HFFc6 (cell line): ENCODE data around the gene CELF2. TPM values are rescaled to one million over a fixed set of nuclear protein-coding genes. Genes with fewer than 3 reads are reported as not detected.

Experiments used
- DNase-seq: peaks from one replicate; pipeline ENCODE4 v3.0.0-alpha.2; 2018
- H3K27ac Mint-ChIP-seq: 2 replicates; pipeline ENCODE4 v1.8.0; 2020; ENCODE audit warnings: mild to moderate bottlenecking, mixed read lengths
- H3K27me3 Mint-ChIP-seq: 2 replicates; pipeline ENCODE4 v1.8.0; 2021; ENCODE audit warnings: mild to moderate bottlenecking, moderate library complexity, mixed read lengths; ENCODE audit not compliant: insufficient read depth
- H3K36me3 Mint-ChIP-seq: 2 replicates; pipeline ENCODE4 v1.8.0; 2021; ENCODE audit warnings: low read depth, mixed read lengths
- H3K4me1 Mint-ChIP-seq: 2 replicates; pipeline ENCODE4 v1.8.0; 2020; ENCODE audit warnings: low read depth, mixed read lengths
- H3K4me3 Mint-ChIP-seq: 2 replicates; pipeline ENCODE4 v1.8.0; 2020; ENCODE audit warnings: mild to moderate bottlenecking, moderate library complexity, mixed read lengths
- H3K9me3 Mint-ChIP-seq: 2 replicates; pipeline ENCODE4 v1.8.0; 2020; ENCODE audit warnings: mild to moderate bottlenecking, mixed read lengths
- CTCF ChIP-seq: fragments of 200-600 bp; sonication (generic); IDR thresholded peaks from 2 replicates; pipeline ENCODE4 v1.5.0; 2021; ENCODE audit warnings: antibody characterized with exemption, mild to moderate bottlenecking
- total RNA-seq, 6 experiments: library from RNA; stranded (reverse); fragmentation: NEBNext Ultra II Directional; extraction: Animal tissue kit (Norgen Biotek cat#: 25700); gene quantifications; 2 replicates in 1 of 6; 3 replicates in 5 of 6; pipeline ENCODE4 v1.2.3, GENCODE V29; 2021

CELF2 gene
- total RNA-seq, 6 experiments from 2014 or later: 2.7 to 5.2 (median 3.5) TPM

DNA sequence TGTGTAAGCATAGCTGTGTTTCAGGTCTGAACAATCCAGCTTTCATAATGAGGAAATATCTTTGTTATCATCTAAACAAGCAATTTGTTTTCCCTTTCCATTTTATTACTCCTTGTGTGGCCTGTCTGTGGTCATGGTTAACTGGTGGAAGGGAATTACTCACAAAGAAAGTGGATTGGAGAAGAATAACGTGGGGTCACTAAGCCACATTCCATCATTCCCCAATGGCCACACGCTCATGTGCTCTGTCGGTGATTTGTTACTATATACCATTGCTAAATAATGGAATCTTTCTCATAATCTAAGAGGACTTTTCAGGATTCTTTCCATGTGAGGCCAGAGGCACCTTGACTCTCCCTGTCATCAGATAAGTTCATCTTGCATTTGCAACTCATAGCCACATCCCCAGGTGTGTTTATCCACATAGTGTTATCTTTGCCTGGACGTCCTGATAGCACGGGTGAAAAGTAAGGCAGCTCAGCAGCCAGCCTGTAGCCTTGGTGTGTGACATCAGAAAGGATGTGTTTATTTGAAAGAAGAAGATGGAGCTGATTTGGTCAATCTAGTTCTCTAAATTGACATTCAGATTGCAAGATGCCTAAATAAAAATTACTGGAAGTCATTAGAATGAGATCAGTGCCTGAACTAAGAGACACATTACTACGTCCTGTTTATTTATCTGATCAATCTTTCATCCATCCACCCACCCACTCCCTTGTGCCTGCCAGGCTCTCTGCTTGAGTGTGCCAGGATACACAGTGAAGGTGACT is 128.9 kb downstream of the CELF2 start:
- Mint-ChIP-seq H3K27ac (no peak overlapping the region), H3K36me3 (no peaks in the 10 kb centered on the region), H3K4me1 (no peaks in the 10 kb centered on the region), H3K27me3 (peaks cover 8% of the 10 kb centered on the region), H3K9me3 (peaks cover 10% of the 10 kb centered on the region; the same call in 1 of the 2 replicates), H3K4me3 (no peak overlapping the region)
- no peak for TF ChIP-seq CTCF
- DNase-seq: no peak

DNA sequence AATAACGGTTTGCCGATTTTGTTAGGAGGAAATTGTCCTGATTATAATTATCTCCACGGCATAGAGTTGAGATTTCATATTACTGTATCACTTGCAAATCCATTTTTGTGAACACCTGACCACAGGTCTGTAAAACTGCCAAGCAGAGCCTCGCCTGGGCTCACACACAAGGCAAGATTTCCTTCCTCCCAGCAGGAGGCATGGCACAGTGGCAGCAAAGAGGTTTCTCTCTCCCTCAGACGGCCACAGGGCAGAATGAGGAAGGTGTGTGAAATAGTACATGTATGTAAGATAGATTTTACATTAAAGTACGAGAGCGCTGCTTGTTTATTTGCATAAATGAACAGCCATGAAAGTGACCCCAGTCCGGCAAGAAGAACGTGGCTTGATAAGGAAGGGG is 130.1 kb downstream of the CELF2 start:
- DNase-seq: no peak
- TF ChIP-seq CTCF: no peak
- Mint-ChIP-seq H3K4me3 (no peak overlapping the region), H3K27me3 (peaks cover 6% of the 10 kb centered on the region), H3K27ac (no peak overlapping the region), H3K9me3 (peaks cover 4% of the 10 kb centered on the region; the same call in 1 of the 2 replicates), H3K36me3 (no peaks in the 10 kb centered on the region), H3K4me1 (no peaks in the 10 kb centered on the region)

GRCh38 chr10:11148142-11149028 is 130.7 kb downstream of the CELF2 start:
- DNase-seq: no peak
- peaks cover 6% of the 10 kb centered on the region for H3K27me3 Mint-ChIP-seq
- no peaks in the 10 kb centered on the region for H3K9me3 Mint-ChIP-seq
- H3K4me1 Mint-ChIP-seq: no peaks in the 10 kb centered on the region
- TF ChIP-seq CTCF: no peak
- H3K4me3 Mint-ChIP-seq: no peak overlapping the region
- H3K27ac Mint-ChIP-seq: no peak overlapping the region
- H3K36me3 Mint-ChIP-seq: no peaks in the 10 kb centered on the region

DNA sequence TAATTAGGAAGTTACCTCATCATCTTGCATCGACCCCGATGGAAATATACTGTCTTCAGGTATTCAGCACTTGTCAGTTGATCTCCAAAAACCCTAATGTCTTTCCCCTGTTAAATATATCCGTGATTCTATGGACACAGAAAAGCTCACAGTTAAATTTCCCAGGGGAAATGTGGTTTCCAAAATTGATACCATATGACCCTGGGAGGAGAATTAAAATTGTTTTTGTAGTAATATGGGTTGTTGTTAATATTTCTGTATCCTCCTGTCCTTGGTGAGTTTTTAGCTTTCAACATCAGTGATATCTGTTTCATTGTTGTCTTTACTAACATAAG is 132.1 kb downstream of the CELF2 start:
- no peak for TF ChIP-seq CTCF
- H3K4me1 Mint-ChIP-seq: peaks cover 4% of the 10 kb centered on the region; the same call in 1 of the 2 replicates
- H3K36me3 Mint-ChIP-seq: no peaks in the 10 kb centered on the region
- H3K27me3 Mint-ChIP-seq: peaks cover 6% of the 10 kb centered on the region
- H3K4me3 Mint-ChIP-seq: no peak overlapping the region
- peaks cover 4% of the 10 kb centered on the region; the same call in 1 of the 2 replicates for H3K9me3 Mint-ChIP-seq
- H3K27ac Mint-ChIP-seq: no peak overlapping the region
- no peak for DNase-seq

- no peaks in the 10 kb centered on the region for H3K36me3 Mint-ChIP-seq
- peaks cover 9% of the 10 kb centered on the region; the same call in 1 of the 2 replicates for H3K4me1 Mint-ChIP-seq
- H3K27me3 Mint-ChIP-seq: peaks cover 6% of the 10 kb centered on the region
- no peak overlapping the region for H3K4me3 Mint-ChIP-seq
- no peak for TF ChIP-seq CTCF
- DNase-seq: no peak
- H3K27ac Mint-ChIP-seq: no peak overlapping the region
- H3K9me3 Mint-ChIP-seq: peaks cover 4% of the 10 kb centered on the region; the same call in 1 of the 2 replicates
Observed at GRCh38 chr10:11150231-11150731, 132.6 kb downstream of the CELF2 start.
